ENCODE results near the gene ANKS3.
"Not testable (repeated sequence)": the region's sequence is repeated elsewhere in the genome, so short reads cannot be mapped to it uniquely, and the experiment has no call there.

Gene ANKS3

DNA sequence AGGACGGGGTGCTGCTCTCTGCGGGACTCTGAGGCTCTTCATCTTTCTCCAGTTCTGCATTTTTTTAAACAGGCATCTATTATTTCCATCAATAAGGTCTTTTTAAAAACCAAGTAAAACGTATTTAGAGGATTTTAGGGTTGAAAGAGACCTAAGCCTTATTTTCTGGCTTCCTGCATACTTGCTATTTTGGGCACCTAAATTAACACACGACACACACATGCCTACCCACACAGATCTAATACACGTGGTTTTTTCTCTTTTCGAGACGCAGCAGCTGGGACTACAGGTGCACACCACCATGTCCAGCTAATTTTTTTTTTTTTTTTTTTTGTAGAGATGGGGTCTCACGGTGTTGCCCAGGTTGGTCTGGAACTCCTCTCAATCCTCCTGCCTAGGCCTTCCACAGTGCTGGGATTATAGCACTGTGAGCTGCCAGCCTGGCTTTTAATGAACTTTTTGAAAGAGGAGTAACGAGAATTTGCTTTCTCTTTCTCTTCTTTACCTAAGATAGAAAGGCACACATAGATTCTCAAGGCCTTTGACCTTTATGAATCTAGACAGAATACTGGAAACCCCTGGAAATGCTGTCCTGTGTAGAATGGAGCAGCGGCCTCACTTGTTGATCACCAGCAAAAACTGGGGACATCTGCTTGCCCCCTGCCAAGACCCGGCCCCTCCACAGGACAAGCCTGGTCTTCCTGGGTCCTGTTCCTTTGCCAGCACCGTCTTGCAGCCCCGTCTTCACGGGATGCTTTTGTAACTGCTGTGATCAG is 14.0 kb upstream of the ANKS3 start:
- Mint-ChIP-seq H3K36me3 (peaks cover 13 to 15% of the 10 kb centered on the region in 2 donors), H3K27ac (peak overlapping the region; percentile 7), H3K4me1 (peaks cover 13 to 33% of the 10 kb centered on the region in 2 donors), H3K9me3 (no peaks in the 10 kb centered on the region), H3K27me3 (peaks cover 0 to 4% of the 10 kb centered on the region in 2 donors), H3K4me3 (peak overlapping the region in 1 of 2 donors; percentile 60)
- ATAC-seq (replicated peaks) (peak; percentile 49 to 67), DNase-seq (no peak)

DNA sequence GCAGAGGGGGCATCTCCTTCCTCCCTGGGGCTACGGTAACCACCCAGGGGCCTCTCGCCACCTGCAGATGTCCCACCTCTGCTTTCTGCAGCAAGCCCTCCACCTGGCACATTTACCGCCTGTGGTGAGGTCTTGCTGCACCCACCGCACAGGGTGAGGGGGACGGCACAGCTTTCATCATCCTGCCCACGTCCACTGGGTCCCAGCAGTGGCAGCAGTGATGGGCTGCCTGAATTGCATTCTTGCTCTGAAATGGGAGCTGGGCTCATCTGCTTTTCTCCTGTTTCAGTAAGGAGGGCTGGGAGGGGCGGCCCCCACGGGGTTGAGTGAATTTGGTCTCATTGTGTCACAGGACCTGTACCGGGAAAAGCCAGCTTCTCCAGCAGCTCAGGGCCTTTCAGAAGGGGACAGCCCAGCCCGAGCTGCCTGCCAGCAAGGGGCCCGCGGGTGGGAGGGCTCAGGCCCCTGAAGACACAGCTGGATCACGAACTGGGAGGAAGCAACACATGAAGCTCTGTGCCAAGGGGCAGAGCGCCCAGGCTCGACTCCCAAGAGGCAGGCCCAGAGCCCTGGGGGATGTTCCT is 13.0 kb upstream of the ANKS3 start:
- DNase-seq, result no peak

DNA sequence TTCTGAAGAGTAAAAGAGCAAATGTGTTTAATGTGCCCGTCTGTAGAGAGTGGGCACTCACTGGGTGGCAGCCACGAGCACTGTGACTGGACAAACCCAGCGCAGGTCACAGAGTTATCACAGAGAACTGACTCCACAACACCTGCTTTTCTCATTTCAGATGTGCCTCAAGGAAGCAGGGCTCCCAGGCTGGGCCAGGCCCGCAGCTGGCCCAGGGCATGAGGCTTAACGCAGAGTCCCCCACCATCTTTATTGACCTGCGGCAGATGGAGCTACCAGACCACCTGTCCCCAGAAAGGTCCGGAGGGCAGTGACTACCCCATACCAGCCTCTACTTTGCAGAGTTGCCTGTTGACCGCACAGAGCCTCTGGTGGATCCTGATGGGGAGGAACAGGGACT is 12.1 kb upstream of the ANKS3 start:
- peaks cover 13 to 36% of the 10 kb centered on the region in 2 donors for H3K4me1 Mint-ChIP-seq
- H3K27me3 Mint-ChIP-seq, result peaks cover 0 to 5% of the 10 kb centered on the region in 2 donors
- H3K4me3 Mint-ChIP-seq, result no peak overlapping the region
- no peak overlapping the region for H3K27ac Mint-ChIP-seq
- no peaks in the 10 kb centered on the region for H3K9me3 Mint-ChIP-seq
- peaks cover 8 to 10% of the 10 kb centered on the region in 2 donors for H3K36me3 Mint-ChIP-seq
- ATAC-seq (replicated peaks), result no peak
- no peak for DNase-seq

More for the DNA sequence above, 13.0 kb upstream of the ANKS3 start:
- peak; percentile 22 to 33 for ATAC-seq (replicated peaks)
- H3K27ac Mint-ChIP-seq, result peak overlapping the region; percentile 31
- peaks cover 13 to 36% of the 10 kb centered on the region in 2 donors for H3K4me1 Mint-ChIP-seq
- no peaks in the 10 kb centered on the region for H3K9me3 Mint-ChIP-seq
- peaks cover 12 to 15% of the 10 kb centered on the region in 2 donors for H3K36me3 Mint-ChIP-seq
- H3K4me3 Mint-ChIP-seq, result peak overlapping the region in 1 of 2 donors; percentile 29
- peaks cover 0 to 5% of the 10 kb centered on the region in 2 donors for H3K27me3 Mint-ChIP-seq

DNA sequence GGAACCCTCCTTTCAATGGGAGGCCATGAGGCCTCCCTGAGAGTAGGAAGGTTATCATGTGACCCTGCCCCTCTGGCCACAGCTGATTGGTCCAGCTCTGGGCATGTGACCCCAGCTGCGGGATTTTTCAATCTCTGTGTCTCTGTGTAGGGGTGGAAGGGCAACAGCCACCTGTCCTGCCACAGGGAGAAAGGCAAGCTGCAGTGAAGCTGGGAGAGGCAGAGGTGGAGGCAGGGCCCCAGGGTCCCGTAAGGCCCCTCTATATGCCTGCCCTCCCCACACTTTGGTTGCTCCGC is 11.2 kb upstream of the ANKS3 start:
- DNase-seq, result no peak
- Mint-ChIP-seq H3K36me3 (peaks cover 4 to 7% of the 10 kb centered on the region in 2 donors), H3K27ac (no peak overlapping the region), H3K4me3 (no peak overlapping the region), H3K4me1 (peaks cover 13 to 36% of the 10 kb centered on the region in 2 donors), H3K9me3 (no peaks in the 10 kb centered on the region), H3K27me3 (peaks cover 0 to 5% of the 10 kb centered on the region in 2 donors)
- ATAC-seq (replicated peaks), result no peak

DNA sequence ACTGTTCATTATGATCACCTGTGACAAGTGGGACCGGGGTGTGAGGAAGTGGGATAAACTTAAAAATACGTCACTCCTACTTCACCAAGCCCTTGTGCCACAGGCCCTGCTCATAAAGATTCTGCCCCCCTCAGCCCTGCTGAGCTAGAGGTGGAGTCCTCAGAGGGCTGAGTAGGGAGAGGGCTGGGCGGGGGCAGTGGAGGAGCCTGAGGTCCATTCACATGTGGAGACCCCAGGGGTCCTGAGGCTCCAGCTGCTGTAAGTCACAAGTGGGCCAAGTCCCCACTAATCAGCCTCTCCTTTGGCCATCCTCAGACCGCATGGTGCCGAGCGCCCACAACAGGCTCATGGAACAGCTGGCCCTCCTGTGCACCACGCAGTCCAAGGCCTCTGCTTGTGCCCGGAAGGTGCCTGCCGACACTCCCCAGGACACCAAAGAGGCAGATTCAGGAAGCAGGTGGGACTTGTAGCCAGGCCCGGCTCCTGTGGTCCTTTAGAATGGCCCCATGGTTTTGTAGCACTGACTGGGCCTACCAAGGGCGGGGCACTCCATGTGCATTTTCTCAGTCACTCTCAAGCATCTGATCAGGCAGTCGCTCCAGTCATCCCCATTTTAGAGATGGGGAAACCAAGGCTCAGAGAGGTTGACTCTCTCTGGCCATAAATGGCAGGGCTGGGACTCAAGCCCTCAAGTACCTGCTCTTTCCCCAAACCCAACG is 10.6 kb upstream of the ANKS3 start:
- peaks cover 0 to 5% of the 10 kb centered on the region in 2 donors for H3K27me3 Mint-ChIP-seq

DNA sequence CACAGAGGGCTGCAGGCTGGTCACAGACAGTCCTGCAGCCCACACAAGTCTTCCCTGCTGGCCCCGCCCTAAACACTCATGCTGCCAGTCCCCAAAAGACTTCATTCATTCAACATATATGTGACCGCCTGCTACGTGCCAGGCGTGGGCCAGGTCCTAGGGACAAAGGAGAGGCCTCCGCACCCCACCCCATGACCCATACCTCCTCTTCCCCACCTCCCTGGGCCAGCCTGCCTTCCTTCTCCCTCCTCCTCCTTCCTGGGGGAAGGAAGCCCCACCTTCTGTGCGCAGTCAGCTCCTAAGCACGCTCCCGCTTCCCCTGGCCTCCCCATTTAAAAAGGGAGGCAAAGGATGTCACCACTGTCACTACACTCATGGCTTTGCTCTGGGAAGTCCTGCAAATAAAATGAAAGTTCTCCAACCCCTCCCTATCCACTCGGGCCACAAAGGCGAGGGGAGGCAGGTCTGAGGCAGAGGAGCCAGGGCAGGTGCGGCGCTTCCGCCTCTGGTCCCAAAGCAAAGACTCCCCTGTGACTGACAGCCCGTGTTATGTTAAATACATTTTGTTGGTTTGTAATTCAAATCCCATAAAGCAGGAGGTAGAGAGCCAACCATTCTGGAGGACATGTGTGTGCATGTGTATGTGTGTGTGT is 9.3 kb upstream of the ANKS3 start:
- ATAC-seq (replicated peaks) (no peak), DNase-seq (no peak)
- H3K27ac Mint-ChIP-seq, result no peak overlapping the region
- H3K36me3 Mint-ChIP-seq, result peaks cover 0 to 2% of the 10 kb centered on the region in 2 donors
- no peaks in the 10 kb centered on the region for H3K9me3 Mint-ChIP-seq
- H3K4me1 Mint-ChIP-seq, result peaks cover 13 to 26% of the 10 kb centered on the region in 2 donors
- peaks cover 0 to 5% of the 10 kb centered on the region in 2 donors for H3K27me3 Mint-ChIP-seq
- H3K4me3 Mint-ChIP-seq, result peak overlapping the region; percentile 60 to 68

More for the DNA sequence above, 10.6 kb upstream of the ANKS3 start:
- Mint-ChIP-seq H3K36me3 (peaks cover 4 to 7% of the 10 kb centered on the region in 2 donors), H3K27ac (no peak overlapping the region), H3K4me1 (peaks cover 13 to 36% of the 10 kb centered on the region in 2 donors), H3K4me3 (no peak overlapping the region), H3K9me3 (no peaks in the 10 kb centered on the region)
- no peak for DNase-seq
- ATAC-seq (replicated peaks), result peak in 1 of 2 donors; percentile 22

DNA sequence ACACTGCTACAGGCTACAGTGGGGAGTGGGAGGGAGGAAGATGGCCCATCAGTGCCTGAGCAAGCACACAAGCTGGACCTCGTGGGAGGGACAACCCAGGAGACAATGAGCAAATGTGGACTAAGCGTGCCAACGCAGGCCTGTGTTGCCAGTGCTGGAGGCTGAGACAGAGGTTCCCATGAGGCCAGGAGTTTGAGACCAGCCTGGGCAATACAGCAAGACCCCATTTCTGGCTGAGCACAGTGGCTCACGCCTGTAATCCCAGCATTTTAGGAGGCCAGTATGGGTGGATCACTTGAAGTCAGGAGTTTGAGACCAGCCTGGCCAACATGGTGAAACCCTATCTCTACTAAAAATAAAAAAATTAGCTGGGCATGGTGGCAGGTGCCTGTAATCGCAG is 4.3 kb upstream of the ANKS3 start:
- not testable (repeated sequence) for H3K27ac Mint-ChIP-seq; H3K27me3 Mint-ChIP-seq; H3K9me3 Mint-ChIP-seq; ATAC-seq (replicated peaks); H3K4me3 Mint-ChIP-seq; H3K36me3 Mint-ChIP-seq; DNase-seq
- H3K4me1 Mint-ChIP-seq, result peaks cover 7 to 19% of the 10 kb centered on the region in 2 donors

DNA sequence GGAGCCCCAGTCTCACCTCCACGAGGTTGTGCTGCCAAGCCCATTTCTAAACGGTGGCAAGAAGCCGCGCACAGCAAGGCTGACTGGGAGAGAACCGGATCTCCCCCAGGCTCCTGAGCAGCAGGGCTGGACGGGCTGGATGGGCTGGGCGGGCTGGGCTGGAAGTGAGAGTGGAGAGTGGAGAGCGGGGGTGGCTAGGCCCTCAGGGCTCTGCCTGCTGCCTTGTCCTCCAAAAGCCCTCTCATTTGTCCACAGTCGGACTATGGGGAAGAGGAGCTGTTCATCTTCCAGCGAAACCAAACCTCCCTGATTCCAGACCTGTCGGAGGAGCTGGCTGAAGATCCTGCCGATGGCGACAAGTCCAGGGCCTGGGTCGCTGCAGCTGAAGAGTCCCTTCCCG is 3.5 kb upstream of the ANKS3 start:
- peaks cover 9 to 20% of the 10 kb centered on the region in 2 donors for H3K4me1 Mint-ChIP-seq
- H3K27ac Mint-ChIP-seq, result no peak overlapping the region
- no peak overlapping the region for H3K4me3 Mint-ChIP-seq
- DNase-seq (no peak), ATAC-seq (replicated peaks) (no peak)
- no peaks in the 10 kb centered on the region for H3K27me3 Mint-ChIP-seq
- no peaks in the 10 kb centered on the region for H3K9me3 Mint-ChIP-seq
- no peaks in the 10 kb centered on the region for H3K36me3 Mint-ChIP-seq

DNA sequence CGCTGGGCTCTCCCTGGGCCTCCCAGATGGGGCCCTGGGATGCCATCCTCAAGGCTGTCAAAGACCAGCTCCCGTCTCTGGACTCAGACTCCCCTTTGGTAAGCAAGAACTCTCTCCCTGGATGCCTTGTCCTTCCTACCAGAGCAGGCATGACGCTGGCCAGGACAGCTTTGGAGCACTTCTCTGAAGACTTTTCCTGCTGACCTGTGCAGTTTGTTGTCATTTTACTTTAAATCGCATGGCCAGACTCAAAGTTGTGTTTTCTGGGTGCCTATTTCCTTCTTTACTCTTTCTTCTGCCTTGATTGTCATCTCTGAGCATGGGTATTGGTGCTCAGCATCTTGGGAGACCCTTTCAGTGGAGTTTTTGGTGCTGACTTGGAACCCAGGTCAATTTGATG is 2.5 kb upstream of the ANKS3 start:
- no peak overlapping the region for H3K27ac Mint-ChIP-seq
- ATAC-seq (replicated peaks) (no peak), DNase-seq (no peak)
- H3K36me3 Mint-ChIP-seq, result no peaks in the 10 kb centered on the region
- H3K4me1 Mint-ChIP-seq, result peaks cover 9 to 20% of the 10 kb centered on the region in 2 donors
- H3K27me3 Mint-ChIP-seq, result no peaks in the 10 kb centered on the region
- no peaks in the 10 kb centered on the region for H3K9me3 Mint-ChIP-seq
- no peak overlapping the region for H3K4me3 Mint-ChIP-seq

DNA sequence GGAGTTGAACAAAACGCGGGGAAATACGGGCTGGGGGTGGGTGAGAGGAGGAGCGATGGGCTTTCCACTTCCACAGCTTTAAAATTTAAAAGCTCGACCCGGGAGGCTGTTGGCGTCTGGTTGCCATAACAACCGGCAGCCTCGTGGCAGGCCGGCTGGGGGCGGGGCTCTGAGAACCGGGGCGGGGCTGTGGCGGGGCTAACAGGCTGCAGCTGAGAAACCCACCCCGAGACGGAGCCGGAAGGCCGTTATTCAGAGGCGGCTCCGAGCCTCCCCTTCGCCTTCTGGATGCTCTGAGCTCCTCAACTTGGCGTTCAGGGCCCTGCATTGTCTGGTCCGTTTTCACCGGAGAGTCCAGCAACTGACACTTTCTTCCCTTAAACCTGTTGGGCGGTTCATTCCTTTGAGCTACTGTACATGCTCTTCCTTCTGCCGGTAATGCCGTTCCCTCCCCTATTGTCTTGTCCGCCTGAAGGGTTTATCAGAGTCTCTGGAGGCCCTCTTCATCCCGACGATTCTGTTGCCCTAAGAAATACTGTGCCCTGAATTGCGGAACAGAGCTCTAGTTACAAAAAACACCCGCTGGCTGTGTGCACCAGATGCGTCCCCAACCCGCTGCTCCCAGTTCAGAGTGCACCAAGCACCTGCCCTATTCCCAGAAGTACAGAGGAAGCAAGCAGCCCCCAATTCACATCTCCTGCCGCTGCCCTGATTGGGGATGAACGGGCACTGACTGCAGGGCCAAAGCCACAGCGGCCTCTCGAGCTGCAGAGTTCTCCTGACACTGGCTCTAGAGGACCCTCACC is 862 bp upstream of the ANKS3 start:
- Mint-ChIP-seq H3K4me3 (peak overlapping the region; percentile 89 to 92), H3K4me1 (peaks cover 9 to 20% of the 10 kb centered on the region in 2 donors), H3K27me3 (no peaks in the 10 kb centered on the region), H3K36me3 (peaks cover 4 to 7% of the 10 kb centered on the region in 2 donors), H3K9me3 (no peaks in the 10 kb centered on the region), H3K27ac (peak overlapping the region; percentile 95)
- DNase-seq (peak; percentile 85), ATAC-seq (replicated peaks) (peak; percentile 80 to 83)

DNA sequence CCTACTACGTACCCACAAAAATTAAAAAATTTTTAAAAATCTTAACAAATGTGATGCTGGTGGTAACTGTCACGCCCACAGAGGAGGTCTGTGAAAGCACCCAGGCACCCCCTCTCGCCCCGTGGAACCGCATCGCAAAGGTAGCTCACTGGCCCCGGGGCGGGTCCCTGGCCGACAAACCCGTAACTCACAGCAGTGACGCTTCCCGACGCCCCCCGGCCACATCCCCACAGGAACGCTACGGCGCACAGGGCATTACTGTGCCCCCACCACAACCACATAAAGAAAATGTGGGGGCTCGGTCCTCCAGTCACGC is 366 bp downstream of the ANKS3 start:
- ATAC-seq (replicated peaks) (peak; percentile 21), DNase-seq (no peak)
- H3K4me3 Mint-ChIP-seq, result peak overlapping the region; percentile 89 to 92

DNA sequence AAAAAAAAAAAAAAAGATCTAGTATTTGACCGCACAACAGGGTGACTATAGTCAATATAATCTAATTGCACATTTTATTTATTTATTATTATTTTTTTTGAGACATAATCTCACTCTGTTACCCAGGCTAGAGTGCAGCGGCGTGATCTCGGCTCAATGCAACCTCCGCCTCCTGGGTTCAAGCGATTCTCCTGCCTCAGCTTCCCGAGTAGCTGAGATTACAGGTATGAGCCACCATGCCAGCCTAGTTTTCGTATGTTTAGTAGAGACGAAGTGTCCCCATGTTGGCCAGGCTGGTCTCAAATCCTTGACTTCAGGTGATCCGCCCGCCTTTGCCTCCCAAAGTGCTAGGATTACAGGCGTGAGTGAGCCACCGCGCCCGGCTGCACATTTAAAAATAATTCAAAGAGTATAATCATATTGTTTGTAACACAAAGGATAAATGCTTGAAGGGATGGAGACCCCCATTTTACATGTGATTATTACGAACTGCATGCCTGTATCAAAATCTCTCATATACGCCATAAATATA is 794 bp downstream of the ANKS3 start:
- Mint-ChIP-seq H3K27ac (peak overlapping the region; percentile 62), H3K4me3 (peak overlapping the region; percentile 89 to 92)

More for the DNA sequence above, 366 bp downstream of the ANKS3 start:
- Mint-ChIP-seq H3K36me3 (peaks cover 8 to 14% of the 10 kb centered on the region in 2 donors), H3K27me3 (no peaks in the 10 kb centered on the region), H3K27ac (peak overlapping the region; percentile 62), H3K9me3 (no peaks in the 10 kb centered on the region), H3K4me1 (peaks cover 9 to 22% of the 10 kb centered on the region in 2 donors)

DNA sequence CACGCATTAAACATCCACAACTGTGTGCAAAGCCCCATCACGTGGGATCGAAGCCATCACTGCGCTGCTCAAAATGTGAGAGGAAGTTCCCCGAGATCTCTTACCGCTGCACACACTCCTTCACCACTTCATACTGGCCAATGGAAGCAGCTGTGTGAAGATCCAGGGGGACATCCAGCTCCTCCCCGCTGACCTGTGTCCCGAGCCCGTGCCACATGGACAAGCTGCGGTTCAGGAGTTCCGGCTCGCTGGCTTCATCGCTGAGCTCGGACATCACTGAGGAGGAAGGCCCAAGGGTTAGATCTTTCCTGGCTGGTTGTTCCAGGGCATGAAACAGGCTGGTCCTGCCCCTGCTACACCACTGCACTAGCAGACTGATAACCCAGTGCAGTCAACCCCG is 4.2 kb downstream of the ANKS3 start:
- no peak for DNase-seq
- H3K36me3 Mint-ChIP-seq, result peaks cover 21 to 33% of the 10 kb centered on the region in 2 donors

More for the DNA sequence above, 794 bp downstream of the ANKS3 start:
- ATAC-seq (replicated peaks) (no peak), DNase-seq (no peak)
- Mint-ChIP-seq H3K4me1 (peaks cover 9 to 26% of the 10 kb centered on the region in 2 donors), H3K36me3 (peaks cover 11 to 19% of the 10 kb centered on the region in 2 donors), H3K9me3 (no peaks in the 10 kb centered on the region), H3K27me3 (no peaks in the 10 kb centered on the region)

More for the DNA sequence above, 4.2 kb downstream of the ANKS3 start:
- no peaks in the 10 kb centered on the region for H3K27me3 Mint-ChIP-seq
- no peak overlapping the region for H3K4me3 Mint-ChIP-seq
- ATAC-seq (replicated peaks), result no peak
- no peaks in the 10 kb centered on the region for H3K9me3 Mint-ChIP-seq
- no peak overlapping the region for H3K27ac Mint-ChIP-seq
- H3K4me1 Mint-ChIP-seq, result peaks cover 3 to 20% of the 10 kb centered on the region in 2 donors
